Activated CD8-positive, alpha-beta memory T cell treated with anti-CD3 and anti-CD28 coated beads, Interleukin-2, amount 10 ng/mL, durations not matched to agents 7 days and 5 days (primary cell): ENCODE results near the gene CPNE6. TPM values are rescaled to one million over a fixed set of nuclear protein-coding genes. Genes with fewer than 3 reads are reported as not detected.
"Not testable (repeated sequence)": the region's sequence is repeated elsewhere in the genome, so short reads cannot be mapped to it uniquely, and the experiment has no call there.

ENCODE experiments used
- ATAC-seq: fragments of 150-1000 bp; cut with Tn5 transposase; one replicate; pipeline ENCODE4 v1.10.0; 2021; ENCODE audit warnings: moderate library complexity
- CTCF ChIA-PET: fragments of 350-600 bp; sonication (Branson Sonifier 250); formaldehyde crosslinking; loops from one replicate; lab custom pipeline; 2021; ENCODE audit warnings: antibody characterized with exemption; lab: Charles Lee
- DNase-seq: peaks from one replicate; pipeline ENCODE4 v3.0.0-alpha.2; 2020
- H3K27ac Mint-ChIP-seq: one replicate; pipeline ENCODE4 v1.8.0; 2021; ENCODE audit warnings: mild to moderate bottlenecking, mixed read lengths
- H3K27me3 Mint-ChIP-seq: one replicate; pipeline ENCODE4 v1.8.0; 2021; ENCODE audit warnings: mixed read lengths
- H3K36me3 Mint-ChIP-seq: one replicate; pipeline ENCODE4 v1.8.0; 2021; ENCODE audit warnings: mild to moderate bottlenecking, mixed read lengths
- H3K4me1 Mint-ChIP-seq: one replicate; pipeline ENCODE4 v1.8.0; 2021; ENCODE audit warnings: mixed read lengths
- H3K4me3 Mint-ChIP-seq: one replicate; pipeline ENCODE4 v1.8.0; 2021; ENCODE audit warnings: mild to moderate bottlenecking, moderate library complexity, mixed read lengths
- H3K9me3 Mint-ChIP-seq: one replicate; pipeline ENCODE4 v1.8.0; 2022; ENCODE audit warnings: low read depth, mixed read lengths
- total RNA-seq, 2 experiments: library from RNA; stranded (reverse); gene quantifications; one replicate each; pipeline ENCODE4 v1.2.3, GENCODE V29; 2021

The CPNE6 gene
- under 1 TPM in 1 of 2 experiments, not detected in 1; 0.12 TPM for total RNA-seq

DNA sequence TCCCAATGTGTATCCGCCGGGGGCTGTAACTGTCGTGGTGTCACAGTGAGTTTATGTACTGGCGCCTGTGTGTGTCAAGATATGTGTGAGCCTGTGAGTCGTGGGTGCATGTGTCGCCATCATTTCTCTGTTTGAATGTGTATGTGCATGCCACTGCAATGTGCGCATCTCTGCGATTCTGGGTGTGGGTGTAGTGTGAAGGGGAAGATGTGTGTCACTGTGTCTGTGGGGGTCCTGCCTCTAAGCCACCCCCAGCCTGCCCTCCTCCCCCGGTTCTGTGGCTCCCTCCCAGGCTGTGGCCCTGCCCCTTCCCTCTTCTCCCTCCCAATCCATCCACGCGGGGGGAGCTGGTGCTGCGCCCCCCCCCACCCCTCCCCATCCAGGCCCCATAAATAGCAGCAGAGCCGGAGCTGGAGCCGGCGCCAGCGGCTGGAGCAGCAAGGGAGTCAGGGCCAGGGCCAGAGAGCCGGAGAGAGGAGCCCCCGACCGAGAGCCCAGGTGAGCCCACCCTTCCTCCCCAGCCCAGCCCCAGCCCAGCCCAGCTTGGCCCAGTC is at the start of gene CPNE6:
TSS of gene CPNE6 (plus strand) at position 419 of the 554 bp plus-strand sequence. CDS start 1,375 bp downstream, outside the sequence.
- Mint-ChIP-seq H3K36me3 (no peaks in the 10 kb centered on the region), H3K9me3 (no peaks in the 10 kb centered on the region), H3K4me1 (peaks cover 15% of the 10 kb centered on the region), H3K27ac (no peak within 1 kb of the TSS), H3K27me3 (peaks cover 3% of the 10 kb centered on the region), H3K4me3 (no peak within 1 kb of the TSS)
- ATAC-seq (no peak), DNase-seq (no peak)
- CTCF ChIA-PET: interaction anchor here (1.8 to 2.1 kb wide), 2 partner anchors 9 to 13 kb away, joined by 5 to 11 read pairs; no protein-coding TSS in a partner anchor

DNA sequence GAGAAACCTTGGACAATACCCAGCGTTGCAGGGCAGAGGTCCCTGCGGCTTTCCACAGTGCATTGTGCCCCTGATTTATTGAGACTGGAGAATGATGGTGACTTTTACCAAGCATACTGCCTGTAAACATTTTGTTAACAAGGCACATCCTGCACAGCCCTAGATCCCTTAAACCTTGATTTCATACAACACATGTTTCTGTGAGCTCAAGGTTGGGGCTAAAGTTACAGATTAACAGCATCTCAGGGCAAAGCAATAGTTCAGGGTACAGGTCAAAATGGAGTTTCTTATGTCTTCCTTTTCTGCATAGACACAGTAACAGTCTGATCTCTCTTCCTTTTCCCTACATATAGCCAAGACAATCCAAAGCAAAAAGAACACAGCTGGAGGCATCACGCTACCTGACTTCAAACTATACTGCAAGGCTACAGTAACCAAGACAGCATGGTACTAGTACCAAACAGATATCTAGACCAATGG is 46.4 kb upstream of the CPNE6 start:
- peaks cover 35% of the 10 kb centered on the region for H3K27me3 Mint-ChIP-seq
- H3K27ac Mint-ChIP-seq, DNase-seq, H3K4me1 Mint-ChIP-seq, H3K36me3 Mint-ChIP-seq, ATAC-seq, CTCF ChIA-PET, H3K9me3 Mint-ChIP-seq, H3K4me3 Mint-ChIP-seq: not testable (repeated sequence)

DNA sequence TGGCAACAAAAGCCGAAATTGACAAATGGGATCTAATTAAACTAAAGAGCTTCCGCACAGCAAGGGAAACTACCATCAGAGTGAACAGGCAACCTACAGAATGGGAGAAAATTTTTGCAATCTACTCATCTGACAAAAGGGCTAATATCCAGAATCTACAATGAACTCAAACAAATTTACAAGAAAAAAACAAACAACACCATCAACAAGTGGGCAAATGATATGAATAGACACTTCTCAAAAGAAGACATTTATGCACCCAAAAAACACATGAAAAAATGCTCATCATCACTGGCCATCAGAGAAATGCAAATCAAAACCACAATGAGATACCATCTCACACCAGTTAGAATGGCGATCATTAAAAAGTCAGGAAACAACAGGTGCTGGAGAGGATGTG is 41.7 kb upstream of the CPNE6 start:
- H3K27me3 Mint-ChIP-seq: peaks cover 28% of the 10 kb centered on the region
- H3K4me3 Mint-ChIP-seq, CTCF ChIA-PET, H3K36me3 Mint-ChIP-seq, H3K4me1 Mint-ChIP-seq, H3K9me3 Mint-ChIP-seq, DNase-seq, H3K27ac Mint-ChIP-seq, ATAC-seq: not testable (repeated sequence)

DNA sequence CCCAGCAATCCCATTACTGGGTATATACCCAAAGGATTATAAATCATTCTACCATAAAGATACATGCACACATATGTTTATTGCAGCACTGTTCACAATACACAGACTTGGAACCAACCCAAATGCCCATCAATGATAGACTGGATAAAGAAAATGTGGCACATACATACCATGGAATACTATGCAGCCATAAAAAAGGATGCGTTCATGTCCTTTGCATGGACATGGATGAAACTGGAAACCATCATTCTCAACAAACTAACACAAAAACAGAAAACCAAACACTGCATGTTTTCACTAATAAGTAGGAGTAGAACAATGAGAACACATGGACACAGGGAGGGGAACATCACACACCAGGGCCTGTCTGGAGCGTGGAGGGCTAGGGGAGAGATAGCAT is 40.0 kb upstream of the CPNE6 start:
- H3K27ac Mint-ChIP-seq, DNase-seq, ATAC-seq, CTCF ChIA-PET, H3K4me1 Mint-ChIP-seq, H3K9me3 Mint-ChIP-seq, H3K36me3 Mint-ChIP-seq, H3K4me3 Mint-ChIP-seq: not testable (repeated sequence)
- H3K27me3 Mint-ChIP-seq: peaks cover 21% of the 10 kb centered on the region

DNA sequence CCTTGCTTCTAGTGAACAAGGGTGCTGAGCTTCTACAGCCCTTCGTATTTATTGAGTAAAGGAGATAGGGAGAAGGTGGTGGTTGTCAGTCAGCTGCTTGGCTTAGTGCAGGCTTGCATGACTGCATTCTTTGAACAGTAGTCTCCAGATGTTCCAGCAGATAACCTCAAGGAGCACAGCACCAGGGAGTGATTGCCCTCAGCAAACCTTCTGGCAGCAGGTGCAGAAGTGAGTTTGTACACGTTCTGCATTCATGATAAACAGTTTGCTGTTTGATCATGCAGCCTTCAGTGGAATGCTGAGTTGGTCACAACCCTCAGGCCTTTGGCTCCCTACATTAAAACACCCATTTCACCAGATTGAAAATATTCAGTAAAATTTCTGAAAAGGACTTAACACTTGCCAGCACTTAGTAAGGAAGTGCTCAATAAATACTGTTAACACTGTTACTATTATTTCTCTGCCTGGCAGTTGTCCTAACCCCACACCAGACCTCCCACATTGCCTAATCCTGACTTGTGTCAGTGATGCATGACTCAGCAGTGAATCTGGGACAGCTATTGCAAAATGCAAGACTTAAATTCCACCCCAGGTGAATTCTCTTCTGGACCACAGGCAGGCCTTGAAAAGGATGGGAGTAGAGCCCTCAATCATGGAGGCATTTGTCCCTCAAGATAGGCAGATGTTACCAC is 38.5 kb upstream of the CPNE6 start:
- peaks cover 7% of the 10 kb centered on the region for H3K9me3 Mint-ChIP-seq
- CTCF ChIA-PET: interaction anchor here (0.9 kb wide), 1 partner anchor 18 kb away, joined by 3 read pairs; no protein-coding TSS in a partner anchor
- peaks cover 12% of the 10 kb centered on the region for H3K4me1 Mint-ChIP-seq
- H3K36me3 Mint-ChIP-seq: peaks cover 5% of the 10 kb centered on the region
- no peak overlapping the region for H3K27ac Mint-ChIP-seq
- DNase-seq (no peak), ATAC-seq (no peak)
- H3K27me3 Mint-ChIP-seq: peaks cover 9% of the 10 kb centered on the region
- no peak overlapping the region for H3K4me3 Mint-ChIP-seq

DNA sequence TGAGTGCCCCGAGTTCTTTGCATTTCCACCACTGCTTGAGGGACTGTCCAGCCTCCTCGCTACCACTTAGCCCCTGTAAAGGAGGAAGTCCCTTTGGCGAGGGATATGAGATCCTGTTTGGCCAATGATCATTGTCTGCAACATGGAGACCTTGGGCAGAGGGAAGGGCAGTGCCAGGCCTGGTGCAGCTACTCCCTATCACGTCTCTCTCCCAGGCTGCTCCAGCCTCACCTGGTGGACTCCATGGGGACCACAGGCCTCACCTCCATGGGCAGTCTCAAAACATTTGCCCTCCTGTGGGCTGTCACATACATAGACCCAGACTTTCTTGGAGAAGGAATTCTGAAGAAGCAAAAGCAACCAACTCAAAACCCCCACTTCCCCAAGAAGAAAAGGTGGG is 35.6 kb upstream of the CPNE6 start:
- DNase-seq, H3K36me3 Mint-ChIP-seq, H3K27me3 Mint-ChIP-seq, H3K9me3 Mint-ChIP-seq: not testable (repeated sequence)
- ATAC-seq: peak; percentile 12
- Mint-ChIP-seq H3K27ac (peak overlapping the region; percentile 50), H3K4me3 (peak overlapping the region; percentile 88), H3K4me1 (peaks cover 15% of the 10 kb centered on the region)
- CTCF ChIA-PET: interaction anchor here (0.9 to 1.8 kb wide), 5 partner anchors 12 to 404 kb away, joined by 4 to 8 read pairs (median 4); partner anchors contain the start of gene CARMIL3

DNA sequence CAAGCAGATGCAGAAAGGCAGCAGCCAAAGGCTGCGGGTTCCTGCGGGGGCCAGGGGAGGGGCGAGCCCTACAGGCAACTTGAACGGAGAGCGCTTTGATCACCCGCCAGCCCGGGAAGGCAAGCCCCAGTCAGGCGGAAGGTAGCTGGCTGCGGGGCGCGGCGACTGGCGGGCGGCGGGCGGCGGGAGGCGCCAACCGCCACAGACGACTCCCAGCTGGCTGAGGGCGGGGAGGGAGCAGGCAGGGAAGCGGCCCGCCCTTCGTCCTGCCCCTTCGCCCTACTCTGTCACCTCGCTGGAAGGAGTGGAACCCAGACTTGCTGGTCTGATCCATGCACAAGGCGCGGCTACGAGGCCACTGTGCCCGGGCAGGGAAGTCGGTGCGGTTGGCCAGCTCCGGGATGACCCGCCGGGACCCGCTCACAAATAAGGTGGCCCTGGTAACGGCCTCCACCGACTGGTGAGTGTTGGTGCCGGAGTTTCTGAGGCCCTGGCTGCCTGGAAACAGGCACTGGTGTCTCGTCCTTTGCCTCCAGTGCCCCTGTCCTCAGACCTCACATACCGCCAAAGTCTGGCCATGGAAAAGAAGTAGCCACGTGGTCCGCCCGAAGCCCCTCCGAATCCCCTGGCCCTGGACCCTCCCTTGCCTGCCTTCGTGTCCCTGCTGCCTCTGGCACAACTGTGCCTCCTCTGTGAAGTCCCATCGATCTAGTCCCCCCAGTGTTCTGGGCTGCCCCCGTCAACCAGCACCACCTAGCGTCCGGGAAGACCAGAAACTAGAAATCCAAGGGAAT is 35.0 kb upstream of the CPNE6 start:
- H3K4me3 Mint-ChIP-seq: peak overlapping the region; percentile 88
- CTCF ChIA-PET: interaction anchor here (0.9 to 1.8 kb wide), 5 partner anchors 12 to 405 kb away, joined by 4 to 8 read pairs (median 4); partner anchors contain the start of gene CARMIL3
- H3K27me3 Mint-ChIP-seq: no peaks in the 10 kb centered on the region
- ATAC-seq (peak; percentile 87), DNase-seq (peak; percentile 80)
- peaks cover 3% of the 10 kb centered on the region for H3K36me3 Mint-ChIP-seq
- peaks cover 15% of the 10 kb centered on the region for H3K4me1 Mint-ChIP-seq
- peak overlapping the region; percentile 76 for H3K27ac Mint-ChIP-seq
- H3K9me3 Mint-ChIP-seq: peaks cover 6% of the 10 kb centered on the region

DNA sequence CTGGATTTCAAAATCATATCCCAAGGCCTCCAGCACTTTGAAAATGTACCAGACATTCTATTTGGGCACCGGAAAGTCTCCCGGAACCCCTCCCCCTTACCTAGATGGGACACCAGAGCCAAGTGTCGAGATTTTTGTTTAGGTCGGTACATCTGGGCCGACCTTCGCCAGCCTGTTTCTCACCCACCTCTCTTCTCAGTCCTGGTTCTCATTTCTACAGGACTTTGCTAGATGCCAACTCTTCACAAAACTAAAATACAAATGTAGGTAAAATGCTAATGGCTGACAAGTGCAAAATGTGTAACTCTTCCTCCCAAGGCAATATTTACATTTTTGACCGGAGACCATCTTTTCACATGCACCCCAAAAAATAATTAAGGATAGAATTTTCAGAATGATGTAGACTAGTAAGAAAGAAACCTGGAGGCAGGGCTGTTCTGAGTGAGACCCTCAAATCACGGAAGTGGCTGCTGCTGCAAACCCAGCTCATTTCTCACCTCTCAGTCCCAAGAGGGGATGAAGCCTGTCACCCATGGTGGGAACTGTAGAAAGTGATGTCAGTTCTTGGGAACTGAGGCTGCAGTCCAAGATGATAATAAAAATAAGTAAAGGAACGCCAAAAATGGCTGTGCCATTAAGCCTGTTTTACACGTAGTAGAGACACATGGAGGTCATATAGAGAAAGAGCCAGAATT is 34.3 kb upstream of the CPNE6 start:
- not testable (repeated sequence) for DNase-seq
- CTCF ChIA-PET: interaction anchor here (1.2 to 1.8 kb wide), 4 partner anchors 10 to 405 kb away, joined by 3 to 4 read pairs (median 4); no protein-coding TSS in a partner anchor

DNA sequence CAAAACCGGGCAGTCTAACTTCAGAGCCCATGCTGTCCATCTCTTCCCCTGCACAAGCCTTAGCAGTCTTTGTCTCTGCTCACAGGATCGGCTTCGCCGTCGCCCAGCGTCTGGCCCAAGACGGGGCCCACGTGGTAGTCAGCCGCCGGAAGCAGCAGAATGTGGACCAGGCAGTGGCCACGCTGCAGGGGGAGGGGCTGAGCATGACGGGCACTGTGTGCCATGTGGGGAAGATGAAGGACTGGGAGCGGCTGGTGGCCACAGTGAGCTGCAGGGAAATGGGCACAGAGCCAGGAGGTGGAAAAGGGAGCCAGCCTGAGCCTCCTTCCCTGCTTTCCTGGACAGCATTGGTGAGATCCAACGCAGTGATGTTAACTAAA is 33.7 kb upstream of the CPNE6 start:
- CTCF ChIA-PET: interaction anchor here (0.9 to 1.5 kb wide), 2 partner anchors 10 to 21 kb away, joined by 3 read pairs; no protein-coding TSS in a partner anchor

More for the DNA sequence above, 34.3 kb upstream of the CPNE6 start:
- not testable (repeated sequence) for H3K9me3 Mint-ChIP-seq, H3K27me3 Mint-ChIP-seq, H3K36me3 Mint-ChIP-seq
- Mint-ChIP-seq H3K4me3 (peak overlapping the region; percentile 88), H3K27ac (peak overlapping the region; percentile 76), H3K4me1 (peaks cover 15% of the 10 kb centered on the region)
- peak; percentile 2 for ATAC-seq

DNA sequence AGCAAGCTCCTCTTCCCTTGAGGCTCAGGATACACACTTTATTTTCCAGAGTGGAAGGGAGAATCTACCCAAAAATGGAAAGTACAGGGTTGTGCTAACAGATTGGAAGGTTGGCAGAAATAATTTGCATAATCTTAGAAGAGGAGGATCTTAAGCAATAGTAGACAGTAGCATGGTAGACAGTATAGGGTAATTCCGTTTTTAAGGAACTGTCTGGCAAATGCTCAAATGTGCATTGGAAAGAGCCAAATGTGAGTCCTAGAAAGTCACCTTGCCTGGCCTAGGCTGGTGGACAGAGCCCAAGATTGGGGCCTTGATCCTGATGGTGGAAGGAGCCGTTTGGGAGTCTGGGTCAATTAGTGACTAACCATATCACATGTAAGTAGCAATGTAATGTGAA is 32.7 kb upstream of the CPNE6 start:
- no peak overlapping the region for H3K4me3 Mint-ChIP-seq

More for the DNA sequence above, 33.7 kb upstream of the CPNE6 start:
- DNase-seq (no peak), ATAC-seq (no peak)
- Mint-ChIP-seq H3K36me3 (peaks cover 1% of the 10 kb centered on the region), H3K27me3 (peaks cover 5% of the 10 kb centered on the region), H3K4me1 (peaks cover 15% of the 10 kb centered on the region), H3K9me3 (no peaks in the 10 kb centered on the region), H3K4me3 (no peak overlapping the region), H3K27ac (no peak overlapping the region)

DNA sequence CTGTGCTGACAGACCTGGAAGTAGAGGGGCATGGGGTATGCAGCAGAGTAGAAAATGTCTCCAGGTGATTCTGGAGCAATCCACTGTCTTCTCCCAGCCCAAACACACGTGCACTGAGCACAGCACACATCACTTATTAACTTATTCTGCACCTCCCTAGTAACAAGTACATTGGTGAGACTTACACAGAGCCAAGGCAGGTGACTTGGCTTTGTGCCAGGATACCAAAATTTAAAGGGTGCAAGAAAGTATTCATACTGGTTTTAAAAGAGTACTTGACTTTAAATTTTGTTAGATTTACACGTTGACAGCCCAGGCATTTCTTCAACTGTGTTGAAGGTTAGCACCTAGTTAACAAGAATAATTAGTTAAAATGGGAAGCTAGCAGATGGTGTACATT is 30.7 kb upstream of the CPNE6 start:
- Mint-ChIP-seq H3K4me1 (peaks cover 29% of the 10 kb centered on the region), H3K36me3 (peaks cover 1% of the 10 kb centered on the region), H3K4me3 (no peak overlapping the region), H3K27me3 (peaks cover 18% of the 10 kb centered on the region), H3K27ac (no peak overlapping the region), H3K9me3 (no peaks in the 10 kb centered on the region)
- ATAC-seq: no peak
- no peak for DNase-seq
- CTCF ChIA-PET: no interaction called here

More for the DNA sequence above, 32.7 kb upstream of the CPNE6 start:
- Mint-ChIP-seq H3K36me3 (peaks cover 1% of the 10 kb centered on the region), H3K9me3 (no peaks in the 10 kb centered on the region), H3K27me3 (peaks cover 9% of the 10 kb centered on the region), H3K4me1 (peaks cover 15% of the 10 kb centered on the region), H3K27ac (no peak overlapping the region)
- ATAC-seq: no peak
- no peak for DNase-seq
- CTCF ChIA-PET: interaction anchor here (1.5 kb wide), 1 partner anchor 9 kb away, joined by 3 read pairs; no protein-coding TSS in a partner anchor

DNA sequence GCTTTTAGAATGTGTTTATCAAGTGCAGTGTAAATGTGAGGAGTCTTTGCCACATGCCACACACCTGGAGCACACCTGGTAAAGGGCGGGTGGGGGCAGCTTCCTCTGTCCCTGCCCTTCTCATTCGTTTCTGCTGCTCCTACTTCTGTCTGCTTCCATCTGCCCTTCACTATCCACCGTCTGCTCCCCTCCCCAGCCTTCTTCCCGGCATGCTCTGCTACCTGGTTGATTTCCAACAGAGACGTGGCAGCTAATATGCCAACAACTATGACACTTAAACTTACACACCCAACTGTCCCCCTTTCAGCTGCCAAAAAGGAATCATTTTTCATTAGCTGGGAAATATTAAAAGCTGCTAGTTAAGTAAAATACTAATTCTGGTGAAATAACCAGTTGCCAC is 28.6 kb upstream of the CPNE6 start:
- CTCF ChIA-PET: interaction anchor here (1.3 kb wide), 1 partner anchor 11 kb away, joined by 6 read pairs; no protein-coding TSS in a partner anchor

More for the DNA sequence above, 28.6 kb upstream of the CPNE6 start:
- Mint-ChIP-seq H3K4me3 (no peak overlapping the region), H3K27ac (no peak overlapping the region), H3K27me3 (peaks cover 26% of the 10 kb centered on the region), H3K9me3 (no peaks in the 10 kb centered on the region), H3K4me1 (peaks cover 18% of the 10 kb centered on the region), H3K36me3 (no peaks in the 10 kb centered on the region)
- DNase-seq (no peak), ATAC-seq (no peak)
